ENCODE data around the gene RPL5.

DNA sequence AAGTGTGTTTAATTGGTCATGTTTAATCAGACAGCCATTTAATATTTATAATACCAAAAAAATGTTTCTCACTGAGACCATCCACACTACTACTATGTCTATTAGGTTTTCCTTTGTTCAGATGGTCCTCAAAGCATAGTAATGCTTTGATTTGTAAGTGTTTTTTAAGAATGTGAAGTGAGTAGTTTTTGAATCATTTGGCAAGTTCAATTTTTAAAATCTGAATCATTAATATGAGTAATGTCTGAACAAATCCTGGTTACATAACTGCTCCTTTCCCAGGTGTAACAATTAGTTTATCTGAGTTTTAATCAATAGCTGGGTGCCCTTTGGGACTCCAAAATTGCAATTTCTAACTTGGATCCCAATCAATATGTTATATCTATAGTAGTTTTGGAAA is 23.5 kb upstream of the RPL5 start:
- TF ChIP-seq, protein P1, sequence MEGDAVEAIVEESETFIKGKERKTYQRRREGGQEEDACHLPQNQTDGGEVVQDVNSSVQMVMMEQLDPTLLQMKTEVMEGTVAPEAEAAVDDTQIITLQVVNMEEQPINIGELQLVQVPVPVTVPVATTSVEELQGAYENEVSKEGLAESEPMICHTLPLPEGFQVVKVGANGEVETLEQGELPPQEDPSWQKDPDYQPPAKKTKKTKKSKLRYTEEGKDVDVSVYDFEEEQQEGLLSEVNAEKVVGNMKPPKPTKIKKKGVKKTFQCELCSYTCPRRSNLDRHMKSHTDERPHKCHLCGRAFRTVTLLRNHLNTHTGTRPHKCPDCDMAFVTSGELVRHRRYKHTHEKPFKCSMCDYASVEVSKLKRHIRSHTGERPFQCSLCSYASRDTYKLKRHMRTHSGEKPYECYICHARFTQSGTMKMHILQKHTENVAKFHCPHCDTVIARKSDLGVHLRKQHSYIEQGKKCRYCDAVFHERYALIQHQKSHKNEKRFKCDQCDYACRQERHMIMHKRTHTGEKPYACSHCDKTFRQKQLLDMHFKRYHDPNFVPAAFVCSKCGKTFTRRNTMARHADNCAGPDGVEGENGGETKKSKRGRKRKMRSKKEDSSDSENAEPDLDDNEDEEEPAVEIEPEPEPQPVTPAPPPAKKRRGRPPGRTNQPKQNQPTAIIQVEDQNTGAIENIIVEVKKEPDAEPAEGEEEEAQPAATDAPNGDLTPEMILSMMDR (conservative IDR thresholded peaks at IDR 0.05; ENCODE audit: low read depth in 2 of 2) = no peak
- no peak for TF ChIP-seq CREB1 (CRISPR knock-in tag; IDR thresholded peaks at IDR 0.05; ENCODE audit: low read depth)
- no peak for TF ChIP-seq POLR2AphosphoS5 (IDR thresholded peaks at IDR 0.05; ENCODE audit: low read depth)

All from GM23338 (cell line).